Measurements from ENCODE around the gene SHOC2.

The SHOC2 gene

DNA sequence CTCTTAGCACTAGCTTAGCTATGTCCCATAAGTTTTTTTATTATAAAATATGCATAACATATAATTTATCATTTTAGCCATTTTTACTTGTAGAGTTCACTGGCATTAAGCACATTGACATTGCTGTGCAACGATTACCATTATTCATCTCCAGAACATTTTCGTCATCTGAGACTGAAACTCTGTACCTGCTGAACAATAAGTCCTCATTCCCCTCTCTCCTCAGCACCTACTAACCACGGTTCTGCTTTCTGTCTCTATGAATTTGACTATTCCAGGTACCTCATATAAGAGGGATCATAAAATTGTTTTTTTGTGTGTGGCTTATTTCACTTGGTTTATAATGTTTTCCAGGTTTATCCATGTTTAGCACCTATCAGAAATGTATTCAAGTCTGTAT, 64.1 kb downstream of the SHOC2 start:
- TF ChIP-seq POLR2AphosphoS5 (IDR thresholded peaks at IDR 0.05; ENCODE audit: low read depth, low read length) = no peak
- TF ChIP-seq, protein P1, sequence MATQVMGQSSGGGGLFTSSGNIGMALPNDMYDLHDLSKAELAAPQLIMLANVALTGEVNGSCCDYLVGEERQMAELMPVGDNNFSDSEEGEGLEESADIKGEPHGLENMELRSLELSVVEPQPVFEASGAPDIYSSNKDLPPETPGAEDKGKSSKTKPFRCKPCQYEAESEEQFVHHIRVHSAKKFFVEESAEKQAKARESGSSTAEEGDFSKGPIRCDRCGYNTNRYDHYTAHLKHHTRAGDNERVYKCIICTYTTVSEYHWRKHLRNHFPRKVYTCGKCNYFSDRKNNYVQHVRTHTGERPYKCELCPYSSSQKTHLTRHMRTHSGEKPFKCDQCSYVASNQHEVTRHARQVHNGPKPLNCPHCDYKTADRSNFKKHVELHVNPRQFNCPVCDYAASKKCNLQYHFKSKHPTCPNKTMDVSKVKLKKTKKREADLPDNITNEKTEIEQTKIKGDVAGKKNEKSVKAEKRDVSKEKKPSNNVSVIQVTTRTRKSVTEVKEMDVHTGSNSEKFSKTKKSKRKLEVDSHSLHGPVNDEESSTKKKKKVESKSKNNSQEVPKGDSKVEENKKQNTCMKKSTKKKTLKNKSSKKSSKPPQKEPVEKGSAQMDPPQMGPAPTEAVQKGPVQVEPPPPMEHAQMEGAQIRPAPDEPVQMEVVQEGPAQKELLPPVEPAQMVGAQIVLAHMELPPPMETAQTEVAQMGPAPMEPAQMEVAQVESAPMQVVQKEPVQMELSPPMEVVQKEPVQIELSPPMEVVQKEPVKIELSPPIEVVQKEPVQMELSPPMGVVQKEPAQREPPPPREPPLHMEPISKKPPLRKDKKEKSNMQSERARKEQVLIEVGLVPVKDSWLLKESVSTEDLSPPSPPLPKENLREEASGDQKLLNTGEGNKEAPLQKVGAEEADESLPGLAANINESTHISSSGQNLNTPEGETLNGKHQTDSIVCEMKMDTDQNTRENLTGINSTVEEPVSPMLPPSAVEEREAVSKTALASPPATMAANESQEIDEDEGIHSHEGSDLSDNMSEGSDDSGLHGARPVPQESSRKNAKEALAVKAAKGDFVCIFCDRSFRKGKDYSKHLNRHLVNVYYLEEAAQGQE (IDR thresholded peaks at IDR 0.05; ENCODE audit: insufficient read depth in 1 of 2, low read depth in 2 of 2, low read length in 2 of 2) = no peak
- no peak for TF ChIP-seq TAF1 (IDR thresholded peaks at IDR 0.05; ENCODE audit: borderline replicate concordance, insufficient read depth, low read length)
- no peak for TF ChIP-seq SIN3A (IDR thresholded peaks at IDR 0.05; ENCODE audit: borderline replicate concordance, insufficient read depth, low read length)
- no peak for TF ChIP-seq FOXP2 (optimal IDR thresholded peaks at IDR 0.05; ENCODE audit: borderline replicate concordance, extremely low read depth, extremely low read length, insufficient read depth)

DNA sequence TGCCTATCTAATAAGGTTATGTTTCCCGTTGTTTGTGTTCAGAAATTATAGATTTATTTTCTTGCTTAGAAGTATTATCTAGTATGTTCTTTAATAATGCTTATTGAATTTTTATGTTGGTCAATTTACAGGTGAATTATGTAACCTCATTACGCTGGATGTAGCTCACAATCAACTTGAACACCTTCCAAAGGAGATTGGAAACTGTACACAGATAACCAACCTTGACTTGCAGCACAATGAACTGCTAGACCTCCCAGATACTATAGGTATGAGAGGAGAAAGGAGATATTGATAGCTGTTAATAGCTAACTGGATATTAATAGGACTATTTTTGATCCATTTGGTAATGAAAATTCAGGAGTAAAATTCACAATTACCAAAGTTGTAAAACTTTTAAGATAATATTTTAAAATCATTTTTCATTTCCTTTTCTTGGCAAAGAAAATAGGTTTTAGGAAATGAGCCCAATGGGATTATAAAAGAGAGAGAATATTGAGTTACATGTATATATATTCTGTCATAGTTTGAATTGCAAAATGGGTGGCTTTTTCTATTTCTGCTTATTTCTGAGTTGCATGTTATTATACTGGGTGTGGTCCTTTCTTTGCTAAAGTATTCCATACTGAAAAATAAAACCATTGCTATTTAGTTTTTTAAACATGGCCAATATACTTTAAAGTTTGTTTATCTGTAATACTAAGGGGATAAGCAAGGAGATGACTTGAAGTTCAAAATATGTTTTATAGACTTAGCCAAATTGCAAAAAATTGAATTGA, 66.3 kb downstream of the SHOC2 start:
- TF ChIP-seq, protein P1 (IDR thresholded peaks at IDR 0.05; ENCODE audit: insufficient read depth in 1 of 2, low read depth in 2 of 2, low read length in 2 of 2) = no peak
- TF ChIP-seq SIN3A (IDR thresholded peaks at IDR 0.05; ENCODE audit: borderline replicate concordance, insufficient read depth, low read length) (no peak), FOXP2 (optimal IDR thresholded peaks at IDR 0.05; ENCODE audit: borderline replicate concordance, extremely low read depth, extremely low read length, insufficient read depth) (no peak), TAF1 (IDR thresholded peaks at IDR 0.05; ENCODE audit: borderline replicate concordance, insufficient read depth, low read length) (no peak), POLR2AphosphoS5 (IDR thresholded peaks at IDR 0.05; ENCODE audit: low read depth, low read length) (no peak)

DNA sequence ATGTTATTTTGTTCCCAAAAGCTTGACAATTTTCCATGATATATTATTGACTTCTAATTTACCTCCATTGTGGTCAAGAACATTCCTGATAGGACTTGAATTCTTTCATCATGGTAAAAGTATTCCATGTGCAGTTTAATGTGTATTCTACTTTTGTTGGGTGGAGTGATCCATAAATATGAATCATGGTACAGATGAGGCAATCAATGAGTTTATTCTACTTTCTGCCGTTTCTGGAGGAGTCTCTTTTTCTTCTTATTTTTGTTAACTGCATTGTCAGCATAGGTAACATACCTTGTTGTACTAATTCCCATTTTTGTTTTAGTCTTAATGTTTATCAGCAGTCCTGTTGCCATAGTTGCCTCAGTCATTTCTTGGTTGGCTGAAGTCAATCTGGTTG, 69.6 kb downstream of the SHOC2 start:
- TF ChIP-seq, protein P1 (IDR thresholded peaks at IDR 0.05; ENCODE audit: insufficient read depth in 1 of 2, low read depth in 2 of 2, low read length in 2 of 2) = no peak
- TF ChIP-seq POLR2AphosphoS5 (IDR thresholded peaks at IDR 0.05; ENCODE audit: low read depth, low read length) = no peak
- no peak for TF ChIP-seq FOXP2 (optimal IDR thresholded peaks at IDR 0.05; ENCODE audit: borderline replicate concordance, extremely low read depth, extremely low read length, insufficient read depth)
- no peak for TF ChIP-seq TAF1 (IDR thresholded peaks at IDR 0.05; ENCODE audit: borderline replicate concordance, insufficient read depth, low read length)

DNA sequence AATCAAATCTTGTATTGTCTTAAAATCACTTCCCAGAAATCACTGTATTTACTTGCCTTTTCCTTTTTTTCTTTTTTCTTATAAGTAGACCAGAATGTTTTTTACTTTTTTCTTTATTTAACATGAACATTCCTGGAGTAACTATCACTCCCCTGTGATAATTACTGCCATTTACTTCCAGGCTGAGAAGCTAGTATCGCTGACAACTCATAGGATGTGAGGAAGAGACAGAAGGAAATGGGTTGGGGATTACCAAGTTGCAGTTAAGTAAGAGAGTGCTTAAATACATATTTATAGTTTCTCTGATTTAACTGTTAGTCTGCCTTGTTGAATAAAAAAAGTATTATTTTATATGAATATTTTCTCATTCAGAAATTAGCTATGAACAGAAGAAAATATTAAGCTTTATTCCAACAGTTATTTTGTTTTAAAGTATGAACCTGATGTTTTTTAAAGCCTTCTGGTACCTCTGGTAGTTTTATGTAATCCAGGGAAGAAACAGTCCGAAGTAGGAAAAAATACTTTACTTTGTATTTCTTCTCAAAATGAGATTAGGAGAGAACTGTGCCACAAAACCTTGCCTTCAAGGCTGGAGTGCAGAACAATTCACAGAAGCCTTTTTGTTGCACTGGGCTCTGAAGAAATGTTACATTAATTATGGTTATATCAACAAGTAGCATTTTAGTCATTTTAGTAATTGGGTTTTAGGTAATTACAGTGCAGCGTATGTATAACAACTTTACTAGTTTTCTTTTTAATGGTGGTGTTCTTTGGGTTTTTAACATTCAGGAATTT, 72.8 kb downstream of the SHOC2 start:
- no peak for TF ChIP-seq SIN3A (IDR thresholded peaks at IDR 0.05; ENCODE audit: borderline replicate concordance, insufficient read depth, low read length)
- TF ChIP-seq POLR2AphosphoS5 (IDR thresholded peaks at IDR 0.05; ENCODE audit: low read depth, low read length) = no peak
- TF ChIP-seq, protein P1 (IDR thresholded peaks at IDR 0.05; ENCODE audit: insufficient read depth in 1 of 2, low read depth in 2 of 2, low read length in 2 of 2) = no peak
- TF ChIP-seq FOXP2 (optimal IDR thresholded peaks at IDR 0.05; ENCODE audit: borderline replicate concordance, extremely low read depth, extremely low read length, insufficient read depth) = no peak
- TF ChIP-seq TAF1 (IDR thresholded peaks at IDR 0.05; ENCODE audit: borderline replicate concordance, insufficient read depth, low read length) = no peak
